HCT116 (cell line): Measurements from ENCODE around the gene WBP1L. TPM values are rescaled to one million over a fixed set of nuclear protein-coding genes. Genes with fewer than 3 reads are reported as not detected.

ENCODE experiments used
- ATAC-seq: fragments of 200-7000 bp; cut with Tn5 transposase; 2 replicates; pipeline ENCODE4 v1.9.1; 2020; ENCODE audit warnings: mild to moderate bottlenecking, moderate library complexity
- BruUV-seq: library from RNA; stranded (reverse); fragments of 400-500 nt; replicated peaks from 2 replicates; lab custom pipeline; 2021; lab: Mats Ljungman, UMichigan
- CTCF ChIA-PET: fragments of 300-600 bp; sonication (Branson Sonifier 250); formaldehyde crosslinking; loops from one replicate; lab custom pipeline; 2021; ENCODE audit warnings: antibody characterized with exemption; lab: Charles Lee
- POLR2A ChIA-PET: fragments of 300-600, 350-600 bp; sonication (Branson Sonifier 250); formaldehyde crosslinking; loops from one replicate; lab custom pipeline; 2021; ENCODE audit warnings: antibody characterized with exemption; lab: Charles Lee
- RAD21 ChIA-PET, 2 experiments: fragments of 300-600 bp; sonication (Branson Sonifier 250); formaldehyde crosslinking; loops; one replicate each; lab custom pipeline; 2023; ENCODE audit warnings: low total read pairs in 2 of 2; ENCODE audit not compliant: uncharacterized antibody in 2 of 2, unreplicated experiment in 2 of 2, low non-redundant PET in 1 of 2; lab: Charles Lee
- DNase-seq: peaks from one replicate; pipeline ENCODE4 v3.0.0-alpha.2; 2010; ENCODE audit warnings: low read depth, low spot score
- H2AFZ ChIP-seq: fragments of 200-600 bp; shearing (Covaris generic), sonication (generic); 2 replicates; pipeline ENCODE4 v1.6.1; 2017; ENCODE audit warnings: low read depth, mixed run types, mixed read lengths, antibody characterized with exemption, low read length; ENCODE audit not compliant: poor library complexity, severe bottlenecking
- H3K27ac ChIP-seq: 2 replicates; pipeline ENCODE4 v1.5.1; 2012; ENCODE audit warnings: low read depth, low read length
- H3K27me3 ChIP-seq: fragments of 200-600 bp; sonication (generic); 2 replicates; pipeline ENCODE4 v1.6.1; 2016; ENCODE audit warnings: mixed run types, low read length, mixed read lengths; ENCODE audit not compliant: insufficient read depth
- H3K36me3 ChIP-seq, 2 experiments: fragments of 200-500 bp in 1 of 2; fragments of 200-600 bp in 1 of 2; sonication (Bioruptor generic) in 1 of 2; sonication (generic) in 1 of 2; 2 replicates each; pipeline versions ENCODE4 v1.5.1 to v1.6.1; 2014 to 2016; ENCODE audit warnings: low read length in 2 of 2, inconsistent platforms in 1 of 2, mixed read lengths in 1 of 2, mixed run types in 1 of 2; ENCODE audit not compliant: insufficient read depth in 2 of 2, control insufficient read depth in 1 of 2
- H3K4me1 ChIP-seq, 2 experiments: fragments of 200-600 bp in 1 of 2; sonication (generic) in 1 of 2; 2 replicates each; pipeline versions ENCODE4 v1.5.1 to v1.6.1; 2012 to 2017; ENCODE audit warnings: low read length in 2 of 2, inconsistent platforms in 1 of 2, mild to moderate bottlenecking in 1 of 2, mixed read lengths in 1 of 2, mixed run types in 1 of 2, moderate library complexity in 1 of 2; ENCODE audit not compliant: insufficient read depth in 2 of 2, control insufficient read depth in 1 of 2
- H3K4me2 ChIP-seq: fragments of 200-600 bp; sonication (generic); 2 replicates; pipeline ENCODE4 v1.6.1; 2017; ENCODE audit warnings: mixed run types, low read length, mixed read lengths
- H3K4me3 ChIP-seq, 2 experiments: fragments of 200-600 bp in 1 of 2; sonication (generic) in 1 of 2; replicated peaks in 1 of 2; 2 replicates each; pipeline ENCODE4 v1.5.1; 2011 to 2016; ENCODE audit warnings: low read length in 2 of 2, control low read depth in 1 of 2, low read depth in 1 of 2, mild to moderate bottlenecking in 1 of 2, mixed read lengths in 1 of 2, mixed run types in 1 of 2
- H3K79me2 ChIP-seq: fragments of 200-600 bp; sonication (generic); 2 replicates; pipeline ENCODE4 v1.6.1; 2017; ENCODE audit warnings: mild to moderate bottlenecking, mixed run types, low read length, moderate library complexity, mixed read lengths; ENCODE audit not compliant: insufficient read depth
- H3K9ac ChIP-seq: fragments of 200-600 bp; sonication (generic); 2 replicates; pipeline ENCODE4 v1.6.1; 2016; ENCODE audit warnings: low read length, mixed read lengths
- H3K9me2 ChIP-seq: fragments of 200-600 bp; sonication (generic), shearing (Covaris generic); 2 replicates; pipeline ENCODE4 v1.6.1; 2017; ENCODE audit warnings: mixed run types, mild to moderate bottlenecking, moderate library complexity; ENCODE audit not compliant: insufficient read depth
- H3K9me3 ChIP-seq, 2 experiments: fragments of 200-500 bp in 1 of 2; fragments of 200-600 bp in 1 of 2; sonication (Bioruptor generic) in 1 of 2; sonication (generic) in 1 of 2; 2 replicates each; pipeline ENCODE4 v1.6.1; 2014 to 2017; ENCODE audit warnings: low read length in 2 of 2, mixed read lengths in 2 of 2, inconsistent platforms in 1 of 2, low read depth in 1 of 2, mild to moderate bottlenecking in 1 of 2, mixed run types in 1 of 2, moderate library complexity in 1 of 2; ENCODE audit not compliant: control insufficient read depth in 1 of 2, insufficient read depth in 1 of 2
- H4K20me1 ChIP-seq: fragments of 200-600 bp; sonication (generic), shearing (Covaris generic); 2 replicates; pipeline ENCODE4 v1.6.1; 2017; ENCODE audit warnings: mixed run types, mild to moderate bottlenecking, moderate library complexity; ENCODE audit not compliant: insufficient read depth
- CBX3 ChIP-seq: IDR thresholded peaks from 2 replicates; pipeline ENCODE4 v1.6.1; 2012; ENCODE audit warnings: low read depth
- ELF1 ChIP-seq: IDR thresholded peaks from 2 replicates; pipeline ENCODE4 v1.6.1; 2012; ENCODE audit warnings: low read depth, borderline replicate concordance
- EZH2 ChIP-seq: fragments of 200-600 bp; sonication (generic); IDR thresholded peaks from 2 replicates; pipeline ENCODE4 v1.6.1; 2017; ENCODE audit warnings: antibody characterized with exemption, mixed run types
- EZH2phosphoT487 ChIP-seq: fragments of 200-600 bp; IDR thresholded peaks from 2 replicates; pipeline ENCODE4 v1.6.1; 2018; ENCODE audit warnings: antibody characterized with exemption, borderline replicate concordance
- FOSL1 ChIP-seq: IDR thresholded peaks from 2 replicates; pipeline ENCODE4 v1.6.1; 2012; ENCODE audit warnings: low read depth
- JUND ChIP-seq: IDR thresholded peaks from 2 replicates; pipeline ENCODE4 v1.6.1; 2012
- POLR2A ChIP-seq: IDR thresholded peaks from 2 replicates; pipeline ENCODE4 v1.7.0; 2011; ENCODE audit warnings: borderline replicate concordance; ENCODE audit not compliant: insufficient read depth, insufficient read length; ENCODE audit errors: extremely low read depth
- SIN3A ChIP-seq: IDR thresholded peaks from 2 replicates; pipeline ENCODE4 v1.6.1; 2012; ENCODE audit warnings: low read depth
- SRF ChIP-seq: IDR thresholded peaks from 2 replicates; pipeline ENCODE4 v1.6.1; 2012; ENCODE audit warnings: low read depth
- TCF7L2 ChIP-seq: IDR thresholded peaks from 2 replicates; pipeline ENCODE4 v1.7.0; 2011; ENCODE audit warnings: borderline replicate concordance, inconsistent platforms; ENCODE audit not compliant: insufficient read depth, insufficient read length; ENCODE audit errors: extremely low read depth
- YY1 ChIP-seq: IDR thresholded peaks from 2 replicates; pipeline ENCODE4 v1.6.1; 2011; ENCODE audit warnings: low read length, low read depth, moderate library complexity, mild to moderate bottlenecking; ENCODE audit not compliant: insufficient replicate concordance; ENCODE audit errors: extremely low read depth
- ZFX ChIP-seq: fragments of 450-650 bp; IDR thresholded peaks from 2 replicates; pipeline ENCODE4 v1.6.1; 2017
- ZNF274 ChIP-seq: fragments of 200-500 bp; sonication (Bioruptor generic); IDR thresholded peaks from 2 replicates; pipeline ENCODE4 v1.6.1; 2014; ENCODE audit warnings: mild to moderate bottlenecking, low read depth, low read length, inconsistent platforms
- intact Hi-C: fragments of 100-400 bp; cut with micrococcal nuclease; formaldehyde crosslinking; loops from 2 replicates; pipeline ENCODE4 v1.10.0; 2022
- total RNA-seq: library from RNA; stranded (reverse); gene quantifications from one replicate; pipeline ENCODE4 v1.2.1, GENCODE V29; 2021; ENCODE audit not compliant: unreplicated experiment
- TF ChIP-seq, protein P1 (sequence below), 3 experiments: fragments of 200-600 bp in 1 of 3; sonication (generic) in 1 of 3; IDR thresholded peaks in 2 of 3; conservative IDR thresholded peaks in 1 of 3; 2 replicates each; pipeline ENCODE4 v1.5.1; 2012 to 2017; ENCODE audit warnings: low read depth in 2 of 3, low read length in 2 of 3, antibody characterized with exemption in 1 of 3, borderline replicate concordance in 1 of 3, control low read depth in 1 of 3, mild to moderate bottlenecking in 1 of 3, mixed read lengths in 1 of 3, mixed run types in 1 of 3, moderate library complexity in 1 of 3; ENCODE audit not compliant: insufficient read depth in 1 of 3
- TF ChIP-seq, protein P2 (sequence below): IDR thresholded peaks from 2 replicates; pipeline ENCODE4 v1.6.1; 2011; ENCODE audit warnings: mild to moderate bottlenecking, low read length, moderate library complexity; ENCODE audit not compliant: insufficient replicate concordance; ENCODE audit errors: extremely low read depth
- TF ChIP-seq, protein P3 (sequence below): IDR thresholded peaks from 2 replicates; pipeline ENCODE4 v1.6.1; 2012

WBP1L gene
- total RNA-seq, 1 experiment from 2014 or later, result 25.2 TPM

DNA sequence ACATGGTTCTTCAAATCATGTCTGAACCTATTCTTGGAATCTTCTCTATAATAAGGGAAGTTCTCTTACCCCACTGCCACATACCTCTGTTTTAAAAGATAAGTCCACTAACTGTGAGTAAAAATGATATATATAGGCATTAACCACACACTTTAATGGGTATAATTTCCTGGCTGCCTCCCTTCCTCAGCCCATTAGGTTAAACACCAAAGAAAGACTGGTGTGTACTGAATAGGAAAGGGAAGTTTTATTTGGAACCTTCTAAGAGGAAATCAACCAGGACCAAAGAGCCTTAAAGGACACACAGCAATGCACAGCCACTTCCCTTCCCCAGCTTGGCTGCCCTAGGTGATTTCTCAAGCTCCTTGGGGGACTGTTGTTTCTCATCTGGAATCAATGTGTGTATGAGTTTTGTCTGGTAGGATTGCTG, 5.0 kb upstream of the WBP1L start:
- H3K9me2 ChIP-seq, result peaks cover 8% of the 10 kb centered on the region; the same call in 1 of the 2 replicates
- H3K9me3 ChIP-seq, result no peaks in the 10 kb centered on the region
- H3K9ac ChIP-seq, result no peak overlapping the region
- no peaks in the 10 kb centered on the region; a peak in 2 of 4 replicates for H3K36me3 ChIP-seq
- H3K27me3 ChIP-seq, result no peaks in the 10 kb centered on the region
- ChIA-PET POLR2A (no interaction called here), RAD21 (no interaction called here), CTCF (no interaction called here)
- H3K4me2 ChIP-seq, result no peak overlapping the region
- H2AFZ ChIP-seq, result no peak overlapping the region
- intact Hi-C loops, result loop anchor here (10.0 kb wide), 1 partner anchor 746 kb away; no protein-coding TSS in a partner anchor
- TF ChIP-seq POLR2A (no peak), ELF1 (no peak), JUND (no peak), TCF7L2 (no peak), EZH2 (no peak), ZNF274 (no peak)
- ATAC-seq (no peak), DNase-seq (no peak)
- peaks cover 0 to 12% of the 10 kb centered on the region in 2 experiments; a peak in 2 of 4 replicates for H3K4me1 ChIP-seq
- no peaks in the 10 kb centered on the region for H4K20me1 ChIP-seq
- BruUV-seq, result TSS peak; percentile 21
- H3K79me2 ChIP-seq, result no peaks in the 10 kb centered on the region
- H3K27ac ChIP-seq, result no peak overlapping the region
- no peak overlapping the region for H3K4me3 ChIP-seq

DNA sequence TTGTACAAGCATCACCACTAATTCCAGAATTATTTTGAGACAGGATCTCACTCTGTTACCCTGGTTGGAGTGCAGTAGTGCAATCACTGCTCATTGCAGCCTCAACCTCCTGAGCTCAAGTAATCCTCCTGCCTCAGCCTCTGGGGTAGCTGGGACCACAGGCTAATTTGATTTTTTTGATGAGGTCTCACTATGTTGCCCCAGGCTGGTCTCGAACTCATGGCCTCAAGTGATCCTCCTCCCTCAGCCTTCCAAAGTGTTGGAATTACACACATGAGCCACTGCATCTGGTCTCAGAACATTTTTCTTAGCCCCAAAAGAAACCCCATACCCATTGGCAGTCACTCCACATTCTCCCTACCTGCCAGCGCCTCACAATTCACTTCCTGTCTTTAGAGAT, 3.5 kb upstream of the WBP1L start:
- Histone ChIP-seq H3K4me1 (peaks cover 3 to 14% of the 10 kb centered on the region in 2 experiments; a peak in 3 of 4 replicates), H3K9me3 (no peaks in the 10 kb centered on the region), H2AFZ (no peak overlapping the region), H3K27ac (no peak overlapping the region), H3K36me3 (no peaks in the 10 kb centered on the region), H3K4me2 (no peak overlapping the region), H3K9me2 (peaks cover 8% of the 10 kb centered on the region; the same call in 1 of the 2 replicates), H3K4me3 (no peak overlapping the region), H3K27me3 (no peaks in the 10 kb centered on the region), H3K79me2 (peaks cover 13% of the 10 kb centered on the region), H3K9ac (no peak overlapping the region), H4K20me1 (no peaks in the 10 kb centered on the region)
- intact Hi-C loops, result no loop called here
- DNase-seq (no peak), ATAC-seq (no peak)
- RAD21 ChIA-PET, result no interaction called here
- no TSS peak for BruUV-seq
- POLR2A ChIA-PET, result no interaction called here
- CTCF ChIA-PET, result interaction anchor here (1.3 kb wide), 1 partner anchor 8 kb away, joined by 4 read pairs; no protein-coding TSS in a partner anchor
- TF ChIP-seq FOSL1 (no peak), ZFX (no peak), SRF (no peak), SIN3A (no peak), JUND (no peak), YY1 (no peak), ELF1 (no peak), CBX3 (no peak), EZH2phosphoT487 (no peak)
- TF ChIP-seq, protein P1, sequence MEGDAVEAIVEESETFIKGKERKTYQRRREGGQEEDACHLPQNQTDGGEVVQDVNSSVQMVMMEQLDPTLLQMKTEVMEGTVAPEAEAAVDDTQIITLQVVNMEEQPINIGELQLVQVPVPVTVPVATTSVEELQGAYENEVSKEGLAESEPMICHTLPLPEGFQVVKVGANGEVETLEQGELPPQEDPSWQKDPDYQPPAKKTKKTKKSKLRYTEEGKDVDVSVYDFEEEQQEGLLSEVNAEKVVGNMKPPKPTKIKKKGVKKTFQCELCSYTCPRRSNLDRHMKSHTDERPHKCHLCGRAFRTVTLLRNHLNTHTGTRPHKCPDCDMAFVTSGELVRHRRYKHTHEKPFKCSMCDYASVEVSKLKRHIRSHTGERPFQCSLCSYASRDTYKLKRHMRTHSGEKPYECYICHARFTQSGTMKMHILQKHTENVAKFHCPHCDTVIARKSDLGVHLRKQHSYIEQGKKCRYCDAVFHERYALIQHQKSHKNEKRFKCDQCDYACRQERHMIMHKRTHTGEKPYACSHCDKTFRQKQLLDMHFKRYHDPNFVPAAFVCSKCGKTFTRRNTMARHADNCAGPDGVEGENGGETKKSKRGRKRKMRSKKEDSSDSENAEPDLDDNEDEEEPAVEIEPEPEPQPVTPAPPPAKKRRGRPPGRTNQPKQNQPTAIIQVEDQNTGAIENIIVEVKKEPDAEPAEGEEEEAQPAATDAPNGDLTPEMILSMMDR (IDR thresholded peaks at IDR 0.05 in 2 of 3, conservative IDR thresholded peaks at IDR 0.05 in 1 of 3; ENCODE audit: borderline replicate concordance in 1 of 3, insufficient read depth in 1 of 3, low read depth in 2 of 3, low read length in 2 of 3), result no peak
- TF ChIP-seq, protein P2, sequence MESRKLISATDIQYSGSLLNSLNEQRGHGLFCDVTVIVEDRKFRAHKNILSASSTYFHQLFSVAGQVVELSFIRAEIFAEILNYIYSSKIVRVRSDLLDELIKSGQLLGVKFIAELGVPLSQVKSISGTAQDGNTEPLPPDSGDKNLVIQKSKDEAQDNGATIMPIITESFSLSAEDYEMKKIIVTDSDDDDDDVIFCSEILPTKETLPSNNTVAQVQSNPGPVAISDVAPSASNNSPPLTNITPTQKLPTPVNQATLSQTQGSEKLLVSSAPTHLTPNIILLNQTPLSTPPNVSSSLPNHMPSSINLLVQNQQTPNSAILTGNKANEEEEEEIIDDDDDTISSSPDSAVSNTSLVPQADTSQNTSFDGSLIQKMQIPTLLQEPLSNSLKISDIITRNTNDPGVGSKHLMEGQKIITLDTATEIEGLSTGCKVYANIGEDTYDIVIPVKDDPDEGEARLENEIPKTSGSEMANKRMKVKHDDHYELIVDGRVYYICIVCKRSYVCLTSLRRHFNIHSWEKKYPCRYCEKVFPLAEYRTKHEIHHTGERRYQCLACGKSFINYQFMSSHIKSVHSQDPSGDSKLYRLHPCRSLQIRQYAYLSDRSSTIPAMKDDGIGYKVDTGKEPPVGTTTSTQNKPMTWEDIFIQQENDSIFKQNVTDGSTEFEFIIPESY, result no peak
- TF ChIP-seq, protein P3, sequence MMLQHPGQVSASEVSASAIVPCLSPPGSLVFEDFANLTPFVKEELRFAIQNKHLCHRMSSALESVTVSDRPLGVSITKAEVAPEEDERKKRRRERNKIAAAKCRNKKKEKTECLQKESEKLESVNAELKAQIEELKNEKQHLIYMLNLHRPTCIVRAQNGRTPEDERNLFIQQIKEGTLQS, result no peak
